ENCODE results near the gene TTLL7.

- TF ChIP-seq POLR2A (IDR thresholded peaks at IDR 0.05) = no peak
- TF ChIP-seq, protein P1, sequence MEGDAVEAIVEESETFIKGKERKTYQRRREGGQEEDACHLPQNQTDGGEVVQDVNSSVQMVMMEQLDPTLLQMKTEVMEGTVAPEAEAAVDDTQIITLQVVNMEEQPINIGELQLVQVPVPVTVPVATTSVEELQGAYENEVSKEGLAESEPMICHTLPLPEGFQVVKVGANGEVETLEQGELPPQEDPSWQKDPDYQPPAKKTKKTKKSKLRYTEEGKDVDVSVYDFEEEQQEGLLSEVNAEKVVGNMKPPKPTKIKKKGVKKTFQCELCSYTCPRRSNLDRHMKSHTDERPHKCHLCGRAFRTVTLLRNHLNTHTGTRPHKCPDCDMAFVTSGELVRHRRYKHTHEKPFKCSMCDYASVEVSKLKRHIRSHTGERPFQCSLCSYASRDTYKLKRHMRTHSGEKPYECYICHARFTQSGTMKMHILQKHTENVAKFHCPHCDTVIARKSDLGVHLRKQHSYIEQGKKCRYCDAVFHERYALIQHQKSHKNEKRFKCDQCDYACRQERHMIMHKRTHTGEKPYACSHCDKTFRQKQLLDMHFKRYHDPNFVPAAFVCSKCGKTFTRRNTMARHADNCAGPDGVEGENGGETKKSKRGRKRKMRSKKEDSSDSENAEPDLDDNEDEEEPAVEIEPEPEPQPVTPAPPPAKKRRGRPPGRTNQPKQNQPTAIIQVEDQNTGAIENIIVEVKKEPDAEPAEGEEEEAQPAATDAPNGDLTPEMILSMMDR (IDR thresholded peaks at IDR 0.05) = no peak
Measured at GRCh38 chr1:83961571-83962295, 37.2 kb downstream of the TTLL7 start.

Measured in esophagus squamous epithelium (tissue), 4 donors.